ENCODE results near the gene DCLK2. TPM values are rescaled to one million over a fixed set of nuclear protein-coding genes. Genes with fewer than 3 reads are reported as not detected.

DCLK2 gene
- total and polyA plus RNA-seq, 2 of the 8 experiments (the other 6 are each of a cell fraction or from before 2014, with no cell fraction given): 0.32 to 0.37 TPM

- TF ChIP-seq CHD7 (IDR thresholded peaks at IDR 0.05; ENCODE audit: insufficient replicate concordance, low read length) (no peak), SP4 (IDR thresholded peaks at IDR 0.05; ENCODE audit: low read length) (no peak), CHD1 (IDR thresholded peaks at IDR 0.05; ENCODE audit: low read depth, low read length) (no peak), SP2 (IDR thresholded peaks at IDR 0.05; ENCODE audit: low read length) (no peak), RFX5 (IDR thresholded peaks at IDR 0.05; ENCODE audit: borderline replicate concordance, low read depth, low read length) (no peak), KDM4A (IDR thresholded peaks at IDR 0.05; ENCODE audit: low read depth, low read length, severe bottlenecking) (no peak)
These were observed 202.7 kb downstream of the DCLK2 start (continued) for GRCh38 chr4:150280975-150281374.
